ENCODE data around the gene TSSK2. TPM values are rescaled to one million over a fixed set of nuclear protein-coding genes. Genes with fewer than 3 reads are reported as not detected.
"Not testable (repeated sequence)": the region's sequence is repeated elsewhere in the genome, so short reads cannot be mapped to it uniquely, and the experiment has no call there.

The TSSK2 gene
- polyA plus RNA-seq, 1 donor = 0.56 TPM

GRCh38 chr22:19143967-19144400 lies 12.9 kb downstream of the TSSK2 start:
- no peak for DNase-seq

- DNase-seq = no peak
These were observed 15.3 kb downstream of the TSSK2 start for GRCh38 chr22:19146215-19146968.

GRCh38 chr22:19147195-19147780 lies 16.2 kb downstream of the TSSK2 start:
- no peak for DNase-seq

- no peak for DNase-seq
These were observed 17.4 kb downstream of the TSSK2 start for GRCh38 chr22:19148417-19149046.

GRCh38 chr22:19149047-19149883 lies 18.2 kb downstream of the TSSK2 start:
- DNase-seq = no peak

GRCh38 chr22:19149991-19150390 lies 18.9 kb downstream of the TSSK2 start, which contains the start of gene GSC2:
TSS of gene GSC2 (minus strand) at chr22:19150292. CDS start at chr22:19150283, 9 bp downstream.
- DNase-seq = no peak

GRCh38 chr22:19150482-19151328 lies 19.6 kb downstream of the TSSK2 start:
- no peak for DNase-seq

- no peak for DNase-seq
These were observed 20.5 kb downstream of the TSSK2 start for GRCh38 chr22:19151329-19152191.

- DNase-seq = no peak
These were observed 22.1 kb downstream of the TSSK2 start for GRCh38 chr22:19152942-19153883.

- DNase-seq = not testable (repeated sequence)
These were observed 25.0 kb downstream of the TSSK2 start for GRCh38 chr22:19156109-19156508.

- not testable (repeated sequence) for DNase-seq
These were observed 27.5 kb downstream of the TSSK2 start for GRCh38 chr22:19158649-19159048.

- no peak for DNase-seq
These were observed 33.3 kb downstream of the TSSK2 start for GRCh38 chr22:19164425-19164824.

- DNase-seq = no peak
These were observed 35.3 kb downstream of the TSSK2 start for GRCh38 chr22:19166421-19166820.

- no peak for DNase-seq
These were observed 36.2 kb downstream of the TSSK2 start for GRCh38 chr22:19167106-19167869.

GRCh38 chr22:19168088-19168890 lies 37.2 kb downstream of the TSSK2 start:
- no peak for DNase-seq

- no peak for DNase-seq
These were observed 38.2 kb downstream of the TSSK2 start for GRCh38 chr22:19169002-19169946.

GRCh38 chr22:19169947-19170318 lies 38.8 kb downstream of the TSSK2 start:
- DNase-seq = no peak

Measured in hindlimb muscle (tissue), 1 donor.